ENCODE results near the gene RAB32. TPM values are rescaled to one million over a fixed set of nuclear protein-coding genes. Genes with fewer than 3 reads are reported as not detected.

The RAB32 gene
- total RNA-seq, 1 experiment from 2014 or later: 73.6 TPM

DNA sequence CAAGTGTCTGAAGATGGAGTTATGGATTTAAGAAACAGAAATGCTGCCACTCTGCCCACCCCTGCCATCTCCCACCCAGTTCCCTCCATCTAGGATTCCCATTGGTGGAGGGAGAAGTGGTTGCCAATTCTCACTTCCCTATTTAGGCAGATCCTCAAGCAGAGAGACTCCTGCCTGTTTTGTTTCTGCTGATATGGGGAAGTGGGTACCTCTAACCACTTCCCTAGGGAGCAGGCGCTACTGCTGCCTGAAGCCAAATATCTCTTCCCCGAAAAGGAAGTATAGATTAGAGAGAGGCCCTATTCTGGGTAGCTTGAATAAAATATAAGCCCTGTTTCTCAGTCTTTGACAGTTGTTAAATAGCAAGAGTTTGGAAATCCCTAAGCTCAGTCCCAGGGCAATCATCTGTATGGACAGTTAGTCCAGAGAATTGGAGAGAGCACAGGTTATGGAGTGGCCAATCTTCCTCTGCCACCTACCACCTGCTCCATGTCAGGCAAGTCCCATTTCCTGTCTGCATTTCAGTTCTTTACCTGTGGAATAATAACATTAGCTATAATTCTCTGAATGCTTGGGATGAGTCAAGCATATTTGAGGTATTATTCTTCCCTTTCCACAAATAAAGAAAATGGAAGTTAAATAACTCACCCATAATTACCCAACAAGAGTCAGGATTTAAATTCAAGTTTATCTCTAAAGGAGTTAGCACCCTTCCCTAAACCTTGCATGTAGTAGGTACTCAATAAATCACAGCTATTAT lies 52.5 kb downstream of the RAB32 start:
- no peak for DNase-seq (ENCODE audit: unreplicated experiment)
- no peaks in the 10 kb centered on the region for H3K9me3 Mint-ChIP-seq (ENCODE audit: unreplicated experiment)
- BruUV-seq (replicated peaks): no TSS peak
- intact Hi-C loops (cut with micrococcal nuclease): no loop called here
- H3K27ac Mint-ChIP-seq (ENCODE audit: low read depth, unreplicated experiment): no peak overlapping the region
- ChIA-PET CTCF (interaction anchor here (0.5 to 1.3 kb wide), 3 partner anchors 10 to 546 kb away, joined by 3 to 7 read pairs (median 3); no protein-coding TSS in a partner anchor), POLR2A (interaction anchor here (0.7 kb wide), 1 partner anchor 529 kb away, joined by 3 read pairs; no protein-coding TSS in a partner anchor)
- H3K4me1 Mint-ChIP-seq (ENCODE audit: insufficient read depth, unreplicated experiment): peaks cover 5% of the 10 kb centered on the region
- no peak overlapping the region for H3K4me3 Mint-ChIP-seq (ENCODE audit: unreplicated experiment)
- TF ChIP-seq, protein P1, sequence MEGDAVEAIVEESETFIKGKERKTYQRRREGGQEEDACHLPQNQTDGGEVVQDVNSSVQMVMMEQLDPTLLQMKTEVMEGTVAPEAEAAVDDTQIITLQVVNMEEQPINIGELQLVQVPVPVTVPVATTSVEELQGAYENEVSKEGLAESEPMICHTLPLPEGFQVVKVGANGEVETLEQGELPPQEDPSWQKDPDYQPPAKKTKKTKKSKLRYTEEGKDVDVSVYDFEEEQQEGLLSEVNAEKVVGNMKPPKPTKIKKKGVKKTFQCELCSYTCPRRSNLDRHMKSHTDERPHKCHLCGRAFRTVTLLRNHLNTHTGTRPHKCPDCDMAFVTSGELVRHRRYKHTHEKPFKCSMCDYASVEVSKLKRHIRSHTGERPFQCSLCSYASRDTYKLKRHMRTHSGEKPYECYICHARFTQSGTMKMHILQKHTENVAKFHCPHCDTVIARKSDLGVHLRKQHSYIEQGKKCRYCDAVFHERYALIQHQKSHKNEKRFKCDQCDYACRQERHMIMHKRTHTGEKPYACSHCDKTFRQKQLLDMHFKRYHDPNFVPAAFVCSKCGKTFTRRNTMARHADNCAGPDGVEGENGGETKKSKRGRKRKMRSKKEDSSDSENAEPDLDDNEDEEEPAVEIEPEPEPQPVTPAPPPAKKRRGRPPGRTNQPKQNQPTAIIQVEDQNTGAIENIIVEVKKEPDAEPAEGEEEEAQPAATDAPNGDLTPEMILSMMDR (IDR thresholded peaks at IDR 0.05; ENCODE audit: unreplicated experiment): no peak
- peaks cover 6% of the 10 kb centered on the region for H3K36me3 Mint-ChIP-seq (ENCODE audit: insufficient read depth, unreplicated experiment)
- H3K27me3 Mint-ChIP-seq (ENCODE audit: insufficient read depth, unreplicated experiment): peaks cover 17% of the 10 kb centered on the region

DNA sequence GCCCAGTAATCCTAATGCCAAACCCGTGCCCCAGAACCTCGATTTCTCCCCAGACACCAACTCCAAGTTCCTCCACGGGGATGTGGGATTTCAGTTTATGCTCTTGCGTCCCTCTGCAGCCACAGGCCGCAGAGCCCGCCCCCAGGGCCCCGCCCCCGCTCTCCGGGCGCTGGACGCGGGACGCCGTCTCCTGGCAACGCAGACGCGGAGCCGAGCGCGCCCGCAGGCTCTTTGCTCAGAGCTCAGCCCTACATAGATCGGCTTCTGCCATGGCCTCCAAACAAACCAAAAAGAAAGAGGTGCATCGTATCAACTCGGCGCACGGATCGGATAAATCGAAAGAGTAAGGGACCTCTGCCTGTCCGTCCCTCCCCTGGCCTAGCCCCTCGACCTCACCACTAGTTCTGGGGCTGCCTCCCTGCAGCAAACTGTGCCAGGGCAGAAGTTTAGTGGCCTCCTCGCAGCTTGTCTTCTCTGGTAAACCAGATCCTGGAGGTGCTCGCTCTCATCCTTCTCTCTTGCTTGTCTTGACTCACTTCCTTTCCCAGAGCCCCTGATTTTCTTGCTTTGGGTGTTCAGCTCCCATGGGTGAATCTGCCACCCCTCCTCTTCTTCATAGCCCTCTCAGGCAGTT lies 55.3 kb downstream of the RAB32 start, which contains the start of gene ADGB:
ADGB (plus strand) TSS at position 201 of the 634 bp plus-strand sequence; CDS start at position 270, 69 bp downstream.
- Mint-ChIP-seq H3K4me1 (ENCODE audit: insufficient read depth, unreplicated experiment) (peaks cover 5% of the 10 kb centered on the region), H3K27me3 (ENCODE audit: insufficient read depth, unreplicated experiment) (peaks cover 34% of the 10 kb centered on the region), H3K9me3 (ENCODE audit: unreplicated experiment) (no peaks in the 10 kb centered on the region), H3K36me3 (ENCODE audit: insufficient read depth, unreplicated experiment) (peaks cover 6% of the 10 kb centered on the region), H3K27ac (ENCODE audit: low read depth, unreplicated experiment) (no peak within 1 kb of the TSS), H3K4me3 (ENCODE audit: unreplicated experiment) (peak within 1 kb of the TSS; percentile 53)
- TF ChIP-seq, protein P1 (IDR thresholded peaks at IDR 0.05; ENCODE audit: unreplicated experiment): no peak
- BruUV-seq (replicated peaks): no TSS peak
- POLR2A ChIA-PET: no interaction called here
- no peak for DNase-seq (ENCODE audit: unreplicated experiment)
- intact Hi-C loops (cut with micrococcal nuclease): no loop called here
- CTCF ChIA-PET: no interaction called here

DNA sequence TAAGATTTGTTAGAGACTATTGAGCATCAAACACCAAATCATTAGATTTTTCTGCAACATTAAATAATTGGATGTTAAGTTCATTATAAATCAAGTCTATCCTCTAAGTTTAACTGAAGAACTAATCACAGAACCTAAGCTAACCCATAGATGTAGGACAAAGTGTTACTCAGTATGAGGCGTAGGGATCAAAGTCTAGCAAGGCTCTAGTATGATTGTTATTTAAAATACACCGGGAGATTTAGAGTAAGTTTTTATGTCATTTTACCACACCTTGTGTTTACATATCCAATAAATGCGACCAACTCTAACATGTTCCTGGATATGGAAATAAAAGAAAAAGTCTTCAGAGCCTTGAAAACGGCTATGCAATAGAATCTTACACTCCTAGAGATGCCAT lies 57.7 kb downstream of the RAB32 start:
- Mint-ChIP-seq H3K9me3 (ENCODE audit: unreplicated experiment) (no peaks in the 10 kb centered on the region), H3K27me3 (ENCODE audit: insufficient read depth, unreplicated experiment) (peaks cover 34% of the 10 kb centered on the region), H3K27ac (ENCODE audit: low read depth, unreplicated experiment) (no peak overlapping the region), H3K4me3 (ENCODE audit: unreplicated experiment) (no peak overlapping the region), H3K36me3 (ENCODE audit: insufficient read depth, unreplicated experiment) (peaks cover 6% of the 10 kb centered on the region), H3K4me1 (ENCODE audit: insufficient read depth, unreplicated experiment) (peaks cover 5% of the 10 kb centered on the region)
- POLR2A ChIA-PET: interaction anchor here (0.6 to 0.8 kb wide), 2 partner anchors 21 to 176 kb away, joined by 3 read pairs; no protein-coding TSS in a partner anchor
- TF ChIP-seq, protein P1 (IDR thresholded peaks at IDR 0.05; ENCODE audit: unreplicated experiment): no peak
- CTCF ChIA-PET: interaction anchor here (0.6 kb wide), 1 partner anchor 49 kb away, joined by 3 read pairs; no protein-coding TSS in a partner anchor
- no peak for DNase-seq (ENCODE audit: unreplicated experiment)
- intact Hi-C loops (cut with micrococcal nuclease): no loop called here
- no TSS peak for BruUV-seq (replicated peaks)

DNA sequence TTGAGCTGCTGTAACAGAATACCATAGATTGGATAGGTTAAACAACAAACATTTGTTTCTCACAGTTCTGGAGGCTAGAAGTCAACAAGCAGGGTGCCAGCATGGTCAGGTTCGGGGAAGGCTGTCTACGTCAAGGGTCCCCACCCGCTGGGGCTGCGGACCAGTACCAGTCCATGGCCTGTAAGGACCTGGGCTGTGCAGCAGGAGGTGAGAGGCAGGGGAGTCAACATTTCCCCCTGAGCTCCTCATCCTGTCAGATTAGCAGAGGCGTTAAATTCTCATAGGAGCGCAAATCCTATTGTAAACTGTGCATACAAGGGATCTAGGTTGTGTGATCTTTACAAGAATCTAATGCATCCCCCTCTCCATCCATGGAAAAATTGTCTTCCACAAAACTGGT lies 58.9 kb downstream of the RAB32 start:
- POLR2A ChIA-PET: no interaction called here
- CTCF ChIA-PET: no interaction called here
- no peak overlapping the region for H3K4me3 Mint-ChIP-seq (ENCODE audit: unreplicated experiment)
- peaks cover 5% of the 10 kb centered on the region for H3K4me1 Mint-ChIP-seq (ENCODE audit: insufficient read depth, unreplicated experiment)
- no peak for DNase-seq (ENCODE audit: unreplicated experiment)
- H3K27me3 Mint-ChIP-seq (ENCODE audit: insufficient read depth, unreplicated experiment): peaks cover 34% of the 10 kb centered on the region
- no TSS peak for BruUV-seq (replicated peaks)
- intact Hi-C loops (cut with micrococcal nuclease): no loop called here
- H3K9me3 Mint-ChIP-seq (ENCODE audit: unreplicated experiment): no peaks in the 10 kb centered on the region
- H3K36me3 Mint-ChIP-seq (ENCODE audit: insufficient read depth, unreplicated experiment): peaks cover 6% of the 10 kb centered on the region
- no peak overlapping the region for H3K27ac Mint-ChIP-seq (ENCODE audit: low read depth, unreplicated experiment)
- TF ChIP-seq, protein P1 (IDR thresholded peaks at IDR 0.05; ENCODE audit: unreplicated experiment): no peak

All from MCF 10A (cell line).